IMR-90 (cell line): ENCODE measurements around the gene EHF.

Experiments used
- CEBPB ChIP-seq: IDR thresholded peaks from 2 replicates; pipeline ENCODE4 v1.6.1; 2012; ENCODE audit warnings: low read depth, low read length, improper control_type of control experiment
- CTCF ChIP-seq: conservative IDR thresholded peaks from 2 replicates; pipeline ENCODE4 v1.5.1; 2012; ENCODE audit warnings: mild to moderate bottlenecking, low read depth, low read length, improper control_type of control experiment
- FOS ChIP-seq: fragments of 150-350 bp; IDR thresholded peaks from 2 replicates; pipeline ENCODE4 v1.6.1; 2016; ENCODE audit warnings: low read depth, low read length
- MAFK ChIP-seq: IDR thresholded peaks from 2 replicates; pipeline ENCODE4 v1.6.1; 2012; ENCODE audit warnings: low read depth, low read length, improper control_type of control experiment
- MAZ ChIP-seq: IDR thresholded peaks from 2 replicates; pipeline ENCODE4 v1.6.1; 2012; ENCODE audit warnings: low read depth, mild to moderate bottlenecking, low read length, improper control_type of control experiment, moderate library complexity, borderline replicate concordance
- MXI1 ChIP-seq: IDR thresholded peaks from 2 replicates; pipeline ENCODE4 v1.6.1; 2012; ENCODE audit warnings: low read depth, mild to moderate bottlenecking, low read length, moderate library complexity, borderline replicate concordance
- POLR2A ChIP-seq: IDR thresholded peaks from 2 replicates; pipeline ENCODE4 v1.6.1; 2012; ENCODE audit warnings: mild to moderate bottlenecking, low read depth, low read length
- RAD21 ChIP-seq: IDR thresholded peaks from 2 replicates; pipeline ENCODE4 v1.6.1; 2012; ENCODE audit warnings: low read length, improper control_type of control experiment
- RFX5 ChIP-seq: IDR thresholded peaks from 2 replicates; pipeline ENCODE4 v1.8.0; 2012; ENCODE audit warnings: low read depth, mild to moderate bottlenecking, low read length, moderate library complexity
- SMC3 ChIP-seq: fragments of 150-350 bp; IDR thresholded peaks from 2 replicates; pipeline ENCODE4 v1.6.1; 2016; ENCODE audit warnings: low read depth, mild to moderate bottlenecking, antibody characterized with exemption, low read length, moderate library complexity

- no peak for TF ChIP-seq CEBPB
- no peak for TF ChIP-seq SMC3
- no peak for TF ChIP-seq POLR2A
- no peak for TF ChIP-seq CTCF
- TF ChIP-seq MXI1: no peak
- TF ChIP-seq MAFK: no peak
- no peak for TF ChIP-seq MAZ
- no peak for TF ChIP-seq RAD21
- no peak for TF ChIP-seq FOS
- no peak for TF ChIP-seq RFX5
These were observed 2.5 kb upstream of the EHF start for GRCh38 chr11:34618406-34618805.
